PC-9 (cell line): Measurements from ENCODE around the gene TANGO2.

ENCODE experiments used
- CTCF ChIP-seq: fragments of 200-600 bp; sonication (generic); conservative IDR thresholded peaks from 2 replicates; pipeline ENCODE4 v1.6.1; 2017; ENCODE audit warnings: mixed run types, antibody characterized with exemption, mild to moderate bottlenecking, moderate library complexity
- EZH2 ChIP-seq: fragments of 200-600 bp; sonication (generic); IDR thresholded peaks from 2 replicates; pipeline ENCODE4 v1.8.0; 2017; ENCODE audit warnings: antibody characterized with exemption, low read depth

GRCh38 chr22:20054034-20054427 lies 33.1 kb downstream of the TANGO2 start:
- TF ChIP-seq CTCF: no peak
- no peak for TF ChIP-seq EZH2
